ENCODE data around the gene BCAT1.
"Not testable (repeated sequence)": the region's sequence is repeated elsewhere in the genome, so short reads cannot be mapped to it uniquely, and the experiment has no call there.

The BCAT1 gene

DNA sequence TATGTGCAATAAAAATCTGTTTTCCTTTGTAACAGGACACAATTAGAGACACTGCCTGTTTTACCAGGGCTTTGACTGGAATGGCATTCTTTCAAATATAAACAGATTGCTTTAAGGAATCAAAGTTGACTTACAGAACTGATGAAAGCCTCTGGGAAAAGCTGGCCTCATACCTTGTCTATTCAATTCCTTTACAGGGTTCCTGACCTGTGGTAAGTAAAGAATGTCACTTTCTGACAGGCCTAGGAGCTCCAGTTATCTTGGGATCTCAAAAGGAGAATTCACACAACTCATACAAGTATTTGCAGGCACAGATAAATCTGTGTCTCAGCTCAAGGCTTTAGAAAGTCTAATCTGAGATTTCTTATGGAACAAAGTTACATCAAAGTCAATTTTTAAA is 88.4 kb downstream of the BCAT1 start:
- no peak overlapping the region for H3K4me3 ChIP-seq (ENCODE audit: low read depth, low read length)

DNA sequence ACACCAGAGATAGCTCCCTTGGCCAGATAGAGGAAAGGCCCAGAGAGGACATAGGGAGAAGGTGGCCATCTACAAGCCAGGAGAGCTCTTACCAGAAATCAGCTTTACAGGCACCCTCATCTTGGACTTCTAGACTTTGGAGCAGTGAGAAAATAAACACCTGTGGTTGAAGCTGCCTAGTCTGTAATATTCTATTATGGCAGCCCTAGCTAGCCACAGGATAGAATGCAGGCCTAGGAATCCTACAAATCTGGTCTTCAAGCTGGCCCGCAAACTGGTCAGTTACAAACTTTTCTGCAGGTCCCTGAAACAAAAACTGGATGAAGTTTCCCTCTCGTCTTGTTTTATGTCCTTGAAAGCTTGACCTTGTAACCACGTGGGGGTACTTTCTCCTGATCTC is 92.4 kb downstream of the BCAT1 start:
- H3K4me3 ChIP-seq (ENCODE audit: low read depth, low read length), result no peak overlapping the region

DNA sequence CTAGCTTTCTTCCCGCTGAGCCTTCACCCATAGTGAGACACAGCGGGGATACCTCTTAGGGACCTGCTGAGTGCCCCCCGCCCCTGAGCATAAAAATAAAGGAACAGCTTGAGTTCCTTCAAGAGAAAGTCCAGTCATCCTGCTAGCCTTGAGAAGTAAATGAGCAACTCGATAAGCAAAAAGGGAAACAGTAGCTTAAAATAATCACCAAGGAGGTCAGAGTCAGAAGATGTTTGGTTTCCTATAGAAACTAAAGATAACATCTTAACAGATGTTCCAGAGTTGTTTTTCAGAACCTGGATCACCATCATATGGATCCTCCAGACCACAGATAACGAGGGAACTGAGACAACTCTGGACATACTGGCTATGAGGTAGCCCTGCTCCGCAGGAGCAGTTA is 94.0 kb downstream of the BCAT1 start:
- H3K4me3 ChIP-seq (ENCODE audit: low read depth, low read length), result no peak overlapping the region

DNA sequence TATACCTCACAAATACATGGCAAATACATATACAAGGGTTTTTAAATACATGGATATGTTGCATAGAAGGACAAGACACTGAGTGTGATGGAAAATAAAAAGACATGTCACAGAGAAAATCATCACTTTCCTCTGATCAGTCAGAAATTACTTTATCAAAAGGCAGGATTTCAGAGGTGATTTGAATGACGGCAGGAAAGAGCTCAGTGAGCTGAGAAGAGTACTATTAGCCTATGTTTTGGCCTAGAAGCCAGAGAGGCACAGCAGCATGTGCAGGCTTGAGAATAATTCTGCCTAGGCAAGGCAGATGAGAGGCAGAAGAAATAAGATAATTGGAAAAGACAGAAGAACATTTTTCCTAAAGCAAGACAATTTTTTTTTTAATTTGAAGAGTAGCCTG is 94.9 kb downstream of the BCAT1 start:
- no peak overlapping the region for H3K4me3 ChIP-seq (ENCODE audit: low read depth, low read length)

DNA sequence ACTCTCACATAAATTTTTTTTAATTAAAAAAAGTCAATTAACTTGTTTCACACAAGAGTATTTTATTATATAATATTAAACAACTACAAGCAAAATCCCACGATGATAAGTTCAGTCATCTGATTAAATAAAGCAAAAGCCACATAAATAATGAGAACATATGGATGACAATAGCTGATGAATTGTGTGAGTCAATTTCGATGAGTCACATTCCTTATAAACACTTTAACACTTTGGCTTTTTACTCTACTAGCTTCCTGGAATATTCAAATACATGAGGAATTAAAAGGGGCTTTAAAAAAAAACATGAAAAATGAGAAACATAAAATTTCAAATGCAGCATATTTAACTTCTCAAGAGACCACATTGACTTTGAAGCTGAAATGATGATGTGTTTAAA is 95.3 kb downstream of the BCAT1 start:
- H3K4me3 ChIP-seq (ENCODE audit: low read depth, low read length), result no peak overlapping the region

DNA sequence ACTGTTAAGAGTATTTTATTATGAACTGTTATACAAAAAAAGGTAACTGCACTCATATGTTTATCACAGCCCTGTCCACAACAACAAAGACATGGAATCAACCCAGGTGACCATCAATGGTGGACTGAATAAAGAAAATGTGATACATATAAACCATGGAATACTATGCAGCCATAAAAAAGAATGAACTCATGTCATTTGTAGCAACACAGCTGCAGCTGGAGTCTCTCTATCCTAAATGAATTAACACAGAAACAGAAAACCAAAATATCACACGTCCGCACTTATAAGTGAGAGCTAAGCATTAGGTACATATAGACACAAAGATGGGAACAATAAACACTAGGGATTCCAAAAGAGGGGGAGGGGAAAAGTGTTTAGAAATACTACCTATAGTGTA is 95.8 kb downstream of the BCAT1 start:
- no peak overlapping the region for H3K4me3 ChIP-seq (ENCODE audit: low read depth, low read length)

DNA sequence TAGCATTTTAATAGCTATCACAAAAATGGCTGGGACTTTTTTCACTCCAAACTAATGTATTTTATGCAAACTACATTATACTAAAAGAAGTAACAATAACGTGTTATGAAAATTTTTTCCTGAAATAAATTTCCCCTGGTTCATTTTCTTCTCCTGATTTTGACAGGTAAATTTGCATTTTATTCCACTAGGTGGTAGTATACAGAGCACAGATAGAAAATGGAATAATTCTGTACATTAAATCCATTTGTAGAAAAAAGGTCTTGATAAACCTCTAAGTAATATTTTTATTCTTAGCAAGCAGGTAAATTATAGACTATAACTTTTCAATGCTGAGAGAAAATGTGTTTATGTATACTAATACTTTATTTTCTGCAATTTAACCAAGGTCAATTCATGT is 96.5 kb downstream of the BCAT1 start:
- no peak overlapping the region for H3K4me3 ChIP-seq (ENCODE audit: low read depth, low read length)

DNA sequence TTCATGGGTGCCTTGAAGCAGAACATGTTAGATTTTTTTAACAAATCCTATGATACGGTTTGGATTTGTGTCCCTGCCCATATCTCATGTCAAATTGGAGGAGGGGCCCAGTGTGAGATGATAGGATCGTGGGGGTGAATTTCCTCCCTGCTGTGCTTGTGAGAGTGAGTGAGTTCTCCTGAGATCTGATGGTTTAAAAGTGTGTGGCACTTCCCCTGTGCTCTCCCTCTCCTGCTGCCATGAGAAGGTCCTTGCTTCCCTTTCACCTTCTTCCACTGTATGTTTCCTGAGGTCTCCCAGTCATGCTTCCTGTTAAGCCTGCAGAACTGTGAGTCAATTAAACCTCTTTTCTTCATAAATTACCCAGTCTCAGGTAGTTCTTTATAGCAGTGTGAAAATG is 97.0 kb downstream of the BCAT1 start:
- H3K4me3 ChIP-seq (ENCODE audit: low read depth, low read length), result not testable (repeated sequence)

DNA sequence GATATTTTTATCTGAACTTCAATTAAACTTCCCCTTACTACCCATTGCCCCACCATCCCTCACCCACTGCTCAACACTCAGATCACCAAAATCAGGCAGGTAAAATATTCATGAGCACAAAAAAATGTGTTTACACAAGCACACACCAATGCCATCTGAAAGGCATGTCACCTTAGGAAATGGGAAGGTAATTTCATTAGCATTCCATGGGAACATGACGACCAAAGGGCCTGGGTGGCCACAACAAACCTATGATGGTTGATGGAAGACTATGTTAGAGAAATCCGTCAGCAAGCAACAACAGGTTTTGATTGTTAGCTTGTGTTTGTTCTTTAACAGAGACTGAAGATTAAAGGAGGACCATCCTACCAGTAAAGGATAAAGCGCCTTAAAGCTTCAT is 97.6 kb downstream of the BCAT1 start:
- H3K4me3 ChIP-seq (ENCODE audit: low read depth, low read length), result no peak overlapping the region

DNA sequence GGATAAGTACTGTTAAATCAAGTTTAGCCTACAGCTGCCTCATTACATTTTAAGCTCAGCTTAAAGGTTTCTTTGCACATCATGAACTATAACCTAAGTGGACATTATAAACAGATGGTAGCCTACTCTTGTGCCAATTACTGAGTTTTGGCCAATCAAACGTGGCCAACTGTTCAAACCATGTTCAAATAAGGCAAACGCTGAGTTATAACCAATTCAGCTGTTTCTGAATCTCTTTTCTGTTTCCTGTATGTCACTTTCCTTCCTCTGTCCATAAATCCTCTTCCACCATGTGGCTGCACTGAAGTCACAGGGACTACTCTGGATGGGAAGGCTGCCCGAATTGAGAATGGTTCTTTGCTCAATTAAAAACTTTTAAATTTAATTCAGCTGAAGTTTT is 98.4 kb downstream of the BCAT1 start:
- H3K4me3 ChIP-seq (ENCODE audit: low read depth, low read length), result no peak overlapping the region

DNA sequence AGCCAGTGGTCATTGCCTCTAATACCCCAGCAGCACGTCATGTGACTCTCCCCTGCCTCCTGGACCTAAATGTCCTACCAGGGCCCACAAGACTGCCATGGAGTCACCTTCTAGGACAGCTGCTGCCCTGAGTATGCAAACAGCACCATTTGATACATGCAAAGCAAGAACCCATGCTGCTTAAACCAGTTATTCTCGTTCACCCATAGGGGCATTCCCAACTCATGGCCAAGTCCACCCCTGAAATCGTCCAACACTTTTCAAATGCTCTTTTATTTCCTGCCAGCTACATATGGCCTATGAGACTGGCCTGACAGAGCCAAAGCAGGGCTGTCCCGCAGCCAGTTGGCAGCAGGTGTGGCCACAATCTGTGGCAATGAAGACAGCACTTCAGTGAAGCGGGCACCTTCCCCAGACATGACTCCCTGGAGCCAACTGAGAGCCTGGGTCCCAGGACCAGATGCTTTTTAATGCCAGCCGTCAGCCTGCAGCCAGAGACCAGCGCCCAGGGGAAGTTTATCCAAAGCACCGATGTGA is 99.9 kb downstream of the BCAT1 start:
- no peak overlapping the region for H3K4me3 ChIP-seq (ENCODE audit: low read depth, low read length)

DNA sequence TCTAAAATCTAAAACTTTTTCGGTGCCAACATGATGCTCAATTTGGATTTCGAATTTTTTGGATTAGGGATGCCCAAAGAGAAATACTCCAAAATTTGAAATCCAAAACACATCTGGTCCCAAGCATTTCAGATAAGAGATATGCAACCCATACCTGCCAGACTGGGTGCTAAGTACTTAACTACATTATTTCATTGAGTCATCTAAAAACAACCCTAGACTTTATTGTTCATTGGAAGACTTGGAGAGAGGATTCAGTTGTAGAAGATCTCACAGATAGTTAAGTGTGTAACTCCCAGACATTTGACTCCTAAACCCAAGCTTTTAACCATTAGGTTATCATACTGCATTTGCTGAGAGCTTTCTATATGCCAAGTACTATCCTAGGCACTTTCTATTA is 102.2 kb downstream of the BCAT1 start:
- H3K4me3 ChIP-seq (ENCODE audit: low read depth, low read length), result no peak overlapping the region

DNA sequence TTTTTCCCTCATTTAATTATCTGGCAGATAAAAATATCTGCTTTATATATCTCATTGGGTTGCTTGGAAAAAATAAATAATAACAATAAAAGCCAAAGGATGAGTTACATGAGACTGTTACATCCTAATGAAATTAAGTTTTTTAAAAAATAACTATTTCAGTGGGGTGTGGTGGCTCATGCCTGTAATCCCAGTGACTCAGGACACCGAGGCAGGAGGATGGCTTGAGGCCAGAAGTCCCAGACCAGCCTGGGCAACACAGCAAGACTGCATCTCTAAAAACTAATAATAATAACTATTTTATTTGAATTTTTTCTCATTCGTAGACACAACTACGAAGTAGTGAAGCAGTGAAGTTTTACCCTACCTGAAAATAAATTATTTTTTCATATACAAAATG is 103.3 kb downstream of the BCAT1 start:
- H3K4me3 ChIP-seq (ENCODE audit: low read depth, low read length), result no peak overlapping the region

DNA sequence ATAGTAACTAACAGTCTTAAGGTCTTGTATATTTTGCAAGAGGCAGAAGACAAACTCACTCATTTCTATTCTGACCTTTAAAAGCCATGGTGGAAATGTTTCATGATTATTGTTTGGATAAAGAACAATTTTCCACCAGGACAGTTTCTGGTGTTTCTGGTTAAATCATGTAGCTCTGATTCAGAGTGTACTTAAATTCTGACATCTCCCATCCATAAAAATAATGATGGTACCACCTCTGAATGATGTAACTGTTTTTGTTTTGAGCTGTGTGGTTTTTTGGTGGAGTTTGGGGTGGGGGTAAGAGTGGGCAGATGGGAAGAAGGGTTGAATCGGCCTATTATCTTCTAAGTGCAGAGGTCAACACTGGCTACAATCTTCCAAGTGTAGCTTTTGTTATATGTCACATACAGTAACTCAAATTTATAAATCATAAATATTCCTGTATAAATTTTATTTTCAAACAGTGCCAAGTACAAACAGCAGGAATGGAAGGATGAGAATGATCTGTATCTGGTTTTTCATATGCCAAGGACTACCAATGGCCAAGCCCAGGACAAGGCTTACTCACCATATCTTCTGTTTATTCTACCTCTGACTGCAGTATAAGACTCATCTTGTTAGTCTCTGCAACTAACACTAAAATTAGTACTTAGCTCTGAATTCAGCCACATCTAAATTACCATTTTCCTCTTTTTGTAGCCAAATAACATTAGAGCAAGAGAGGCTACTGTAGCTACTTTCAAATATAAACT is 108.7 kb downstream of the BCAT1 start:
- no peak overlapping the region for H3K4me3 ChIP-seq (ENCODE audit: low read depth, low read length)

DNA sequence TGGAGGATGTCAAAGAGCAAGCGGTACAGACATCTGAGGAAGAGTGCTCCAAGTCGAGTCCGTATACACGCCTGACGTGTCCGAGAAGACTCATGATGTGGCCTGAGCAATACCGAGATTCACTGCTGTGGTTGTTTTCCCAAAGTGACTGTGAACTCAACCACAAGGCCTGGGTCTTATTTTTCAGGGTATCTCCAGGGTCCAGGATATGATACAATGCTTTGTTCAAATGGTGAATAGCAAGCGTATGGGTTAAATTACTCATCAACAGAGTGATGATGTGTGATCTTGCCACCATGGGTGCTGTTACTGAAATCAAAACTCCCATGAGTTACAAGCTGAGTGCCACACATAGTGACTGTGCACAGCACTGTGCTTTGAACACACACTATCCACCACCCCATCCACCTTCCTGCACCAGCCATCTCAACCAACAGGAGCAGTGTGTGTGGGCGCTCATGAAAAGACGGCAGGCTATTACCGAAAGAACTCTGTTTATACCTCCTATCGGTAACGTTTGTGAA is 109.6 kb downstream of the BCAT1 start:
- H3K4me3 ChIP-seq (ENCODE audit: low read depth, low read length), result no peak overlapping the region

DNA sequence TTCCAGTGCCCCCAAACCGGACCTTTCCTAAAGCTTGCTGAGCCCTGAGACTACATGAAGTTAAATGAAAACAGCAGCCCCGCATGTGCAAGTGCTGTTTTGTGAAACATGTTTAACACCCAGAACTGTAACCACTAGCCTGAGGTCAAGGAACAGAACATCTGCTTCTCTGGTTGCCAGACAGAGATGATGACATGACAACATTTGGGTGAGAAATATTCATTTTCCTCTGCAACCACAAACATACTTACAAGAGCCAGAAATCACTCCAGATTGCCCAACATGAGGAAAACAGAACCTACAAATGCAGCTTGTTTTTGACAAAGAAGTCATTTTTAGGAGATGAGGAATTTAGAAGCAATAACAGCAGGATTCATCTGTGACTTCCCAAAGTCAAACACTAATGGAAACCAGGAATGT is 110.4 kb downstream of the BCAT1 start:
- H3K4me3 ChIP-seq (ENCODE audit: low read depth, low read length), result no peak overlapping the region

DNA sequence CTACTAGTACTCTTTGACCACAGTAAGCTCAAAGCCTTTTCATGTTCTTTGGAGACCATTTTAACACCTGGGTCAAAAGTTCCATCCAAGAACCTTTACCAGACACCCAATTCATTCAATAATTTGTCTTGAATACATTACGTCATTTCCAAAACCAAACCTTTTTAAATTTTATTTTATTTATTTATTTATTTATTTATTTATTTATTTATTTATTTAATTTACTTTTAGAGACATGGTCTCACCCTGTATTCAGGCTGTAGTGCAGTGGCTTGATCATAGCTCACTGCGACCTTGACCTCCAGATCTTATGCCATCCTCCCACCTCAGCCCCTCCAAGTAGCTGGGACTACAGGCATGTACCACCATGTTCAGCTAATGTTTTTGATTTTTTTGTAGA is 113.5 kb downstream of the BCAT1 start:
- no peak overlapping the region for H3K4me3 ChIP-seq (ENCODE audit: low read depth, low read length)

DNA sequence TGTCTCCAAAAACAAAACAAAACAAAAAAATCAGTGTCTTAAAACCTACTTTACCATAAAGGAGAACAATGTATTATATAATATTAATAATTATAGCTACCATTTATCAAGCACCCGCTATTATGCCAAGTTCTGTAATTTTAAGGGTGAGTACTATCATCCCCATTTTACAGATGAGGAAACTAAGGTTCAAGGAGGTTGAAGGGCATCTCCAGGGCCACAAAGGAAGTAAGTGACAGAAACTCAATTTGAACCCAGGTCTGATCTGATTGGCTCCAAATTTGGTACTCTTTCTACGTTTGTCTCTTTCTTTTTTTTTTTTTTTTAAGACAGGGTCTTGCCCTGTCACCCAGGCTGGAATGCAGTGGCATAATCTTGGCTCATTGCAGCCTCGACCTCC is 115.4 kb downstream of the BCAT1 start:
- H3K4me3 ChIP-seq (ENCODE audit: low read depth, low read length), result no peak overlapping the region

DNA sequence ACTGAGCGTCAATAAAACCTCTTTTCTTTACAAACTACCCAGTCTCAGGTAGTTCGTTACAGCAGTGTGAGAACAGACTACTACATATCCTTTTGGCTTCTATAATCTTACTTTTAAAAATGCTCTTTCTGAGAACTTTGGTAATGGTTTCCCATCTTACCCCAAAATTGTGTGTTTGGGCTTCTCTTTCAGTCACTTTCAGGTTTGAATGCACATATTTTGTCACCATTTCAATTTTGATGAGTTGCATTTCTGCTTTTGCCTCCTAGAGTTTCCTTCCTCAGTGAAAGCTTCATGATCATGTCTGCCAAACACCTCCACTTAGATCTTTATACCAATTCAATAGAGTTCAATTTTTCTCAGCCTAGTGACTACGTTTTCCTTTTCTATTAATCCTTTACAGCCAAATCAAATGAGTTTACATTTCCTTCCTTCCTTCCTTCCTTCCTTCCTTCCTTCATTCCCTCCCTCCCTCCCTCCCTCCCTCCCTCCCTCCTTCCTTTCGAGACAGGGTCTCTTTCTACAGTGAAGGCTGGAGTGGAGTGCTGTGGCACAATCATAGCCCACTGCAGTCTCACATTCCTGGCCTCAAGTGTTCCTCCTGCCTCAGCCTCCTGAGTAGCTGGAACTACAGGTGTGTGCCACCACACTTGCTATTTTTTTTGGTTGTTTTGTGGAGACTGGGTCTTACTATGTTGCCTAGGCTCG is 124.9 kb downstream of the BCAT1 start:
- H3K4me3 ChIP-seq (ENCODE audit: low read depth, low read length), result no peak overlapping the region

DNA sequence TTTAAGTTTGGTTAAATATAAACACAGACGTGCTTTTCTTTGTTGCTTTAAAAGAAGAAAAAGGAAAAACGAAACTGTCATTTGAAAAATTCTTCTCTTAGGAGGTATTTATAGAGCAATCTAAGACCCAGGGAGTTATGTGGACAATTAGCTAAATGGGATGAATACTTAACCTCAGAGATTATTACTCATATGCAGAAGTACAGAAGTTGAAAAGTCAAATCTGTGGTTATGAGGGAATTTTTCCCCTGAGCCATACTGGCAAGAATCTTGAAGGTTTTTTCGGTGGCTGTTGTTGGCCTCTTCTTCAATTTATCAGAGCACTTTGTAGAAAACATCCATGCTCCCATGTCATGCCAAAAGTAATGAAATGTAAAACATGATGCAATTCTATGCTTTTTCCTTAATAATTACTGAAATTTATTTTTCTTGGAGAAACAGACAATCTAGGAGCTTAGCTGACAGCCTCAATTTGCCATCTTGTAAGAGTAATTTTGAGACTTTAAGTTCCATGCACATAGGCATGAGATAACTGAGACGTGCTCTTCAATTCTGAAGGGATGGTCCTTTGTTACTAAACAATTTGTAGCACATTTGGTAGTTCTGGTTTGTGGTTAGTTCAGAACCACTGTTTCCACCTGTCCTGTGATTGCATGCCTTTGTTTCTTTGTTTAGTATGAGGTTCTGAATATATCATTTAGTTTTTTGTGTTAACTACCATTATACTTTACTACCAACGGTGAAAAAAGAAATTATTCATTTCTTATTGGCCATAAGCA is 126.6 kb downstream of the BCAT1 start:
- no peak overlapping the region for H3K4me3 ChIP-seq (ENCODE audit: low read depth, low read length)

DNA sequence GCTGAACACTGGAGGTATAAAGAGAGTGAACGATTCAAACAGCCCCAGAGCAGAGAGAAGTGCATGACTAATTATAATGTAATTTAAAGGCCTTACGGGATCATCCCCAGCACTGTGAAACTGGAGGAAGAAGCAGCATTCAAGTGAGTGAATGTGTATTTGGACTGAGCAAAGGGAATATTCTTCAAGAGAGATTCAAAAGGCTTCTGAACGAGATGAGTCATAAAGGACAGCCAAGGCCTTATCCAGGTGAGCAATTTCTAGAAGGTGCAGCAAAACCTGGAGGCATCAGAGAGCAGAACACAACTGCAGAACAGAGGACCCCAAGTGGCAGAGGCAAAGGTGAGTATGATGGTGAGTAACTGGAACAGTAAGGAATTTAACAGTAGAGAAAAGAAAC is 127.2 kb downstream of the BCAT1 start:
- no peak overlapping the region for H3K4me3 ChIP-seq (ENCODE audit: low read depth, low read length)
